ENCODE data around the gene ANKRD22. TPM values are rescaled to one million over a fixed set of nuclear protein-coding genes. Genes with fewer than 3 reads are reported as not detected.
A peak's percentile ranks its signal among the peaks of the same experiment; 100 is the strongest.

Gene ANKRD22
- total and polyA plus RNA-seq, 2 donors from 2014 or later, result 3.6 to 6.5 TPM

DNA sequence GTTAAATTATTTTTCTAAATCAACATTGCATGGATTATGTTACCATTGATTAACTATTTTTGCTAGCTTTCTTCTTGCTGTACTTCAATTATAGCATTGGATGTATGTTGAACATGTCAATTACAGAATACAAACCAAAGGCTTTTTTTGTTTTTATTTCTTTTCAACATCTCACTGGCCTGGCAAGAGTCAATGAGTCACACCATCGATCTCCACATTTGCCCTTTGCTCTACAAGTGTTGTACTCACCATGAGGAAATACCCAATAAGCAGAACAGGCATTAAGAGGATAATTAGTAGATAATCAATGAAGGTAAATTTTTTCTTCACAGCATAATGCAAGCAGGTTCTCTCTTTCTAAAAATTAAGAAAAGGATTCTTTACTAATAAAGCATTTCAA, 23.3 kb downstream of the ANKRD22 start:
- DNase-seq, result no peak
- Histone ChIP-seq H3K9ac (ENCODE audit: low read length in 3 of 3) (no peak overlapping the region), H3K27me3 (ENCODE audit: control insufficient read depth, insufficient read depth, low read length) (no peaks in the 10 kb centered on the region), H3K9me3 (ENCODE audit: control insufficient read depth in 2 of 3, insufficient read depth in 1 of 3, low read length in 3 of 3) (no peaks in the 10 kb centered on the region), H3K27ac (ENCODE audit: low read depth in 2 of 2, low read length in 2 of 2) (no peak overlapping the region), H3K36me3 (ENCODE audit: control insufficient read depth in 2 of 3, insufficient read depth in 3 of 3, low read length in 3 of 3) (no peaks in the 10 kb centered on the region), H3K4me3 (ENCODE audit: low read length in 3 of 3) (no peak overlapping the region), H3K4me1 (ENCODE audit: control insufficient read depth in 2 of 3, insufficient read depth in 2 of 3, low read depth in 1 of 3, low read length in 3 of 3) (no peaks in the 10 kb centered on the region)
- TF ChIP-seq, protein P1, sequence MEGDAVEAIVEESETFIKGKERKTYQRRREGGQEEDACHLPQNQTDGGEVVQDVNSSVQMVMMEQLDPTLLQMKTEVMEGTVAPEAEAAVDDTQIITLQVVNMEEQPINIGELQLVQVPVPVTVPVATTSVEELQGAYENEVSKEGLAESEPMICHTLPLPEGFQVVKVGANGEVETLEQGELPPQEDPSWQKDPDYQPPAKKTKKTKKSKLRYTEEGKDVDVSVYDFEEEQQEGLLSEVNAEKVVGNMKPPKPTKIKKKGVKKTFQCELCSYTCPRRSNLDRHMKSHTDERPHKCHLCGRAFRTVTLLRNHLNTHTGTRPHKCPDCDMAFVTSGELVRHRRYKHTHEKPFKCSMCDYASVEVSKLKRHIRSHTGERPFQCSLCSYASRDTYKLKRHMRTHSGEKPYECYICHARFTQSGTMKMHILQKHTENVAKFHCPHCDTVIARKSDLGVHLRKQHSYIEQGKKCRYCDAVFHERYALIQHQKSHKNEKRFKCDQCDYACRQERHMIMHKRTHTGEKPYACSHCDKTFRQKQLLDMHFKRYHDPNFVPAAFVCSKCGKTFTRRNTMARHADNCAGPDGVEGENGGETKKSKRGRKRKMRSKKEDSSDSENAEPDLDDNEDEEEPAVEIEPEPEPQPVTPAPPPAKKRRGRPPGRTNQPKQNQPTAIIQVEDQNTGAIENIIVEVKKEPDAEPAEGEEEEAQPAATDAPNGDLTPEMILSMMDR (IDR thresholded peaks at IDR 0.05; ENCODE audit: borderline replicate concordance, extremely low read depth, insufficient read depth), result no peak
- FAIRE-seq, result no peak
- intact Hi-C loops (cut with DNase I), result no loop called here

DNA sequence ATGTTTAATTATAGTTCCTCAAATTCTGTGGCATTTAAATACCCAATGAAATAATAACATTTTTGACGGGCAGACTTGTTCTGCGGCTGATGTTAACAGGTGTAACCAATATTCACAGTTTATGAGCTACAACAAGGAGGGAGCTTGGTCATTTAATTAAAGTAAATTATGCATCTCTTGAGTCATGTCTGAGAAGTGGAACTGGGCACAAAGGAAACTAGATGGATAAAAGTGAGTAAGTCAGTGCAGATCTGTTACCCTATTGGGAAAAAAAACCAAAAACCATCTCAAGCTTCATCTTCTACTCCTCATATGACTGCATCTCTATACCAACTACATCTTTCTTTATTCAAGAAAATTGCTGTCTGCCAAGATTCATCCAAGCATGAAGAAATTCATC, 24.0 kb downstream of the ANKRD22 start:
- H3K27ac ChIP-seq (ENCODE audit: low read depth in 2 of 2, low read length in 2 of 2), result no peak overlapping the region
- no peak for FAIRE-seq
- TF ChIP-seq, protein P1 (IDR thresholded peaks at IDR 0.05; ENCODE audit: borderline replicate concordance, extremely low read depth, insufficient read depth), result no peak
- intact Hi-C loops (cut with DNase I), result no loop called here
- no peaks in the 10 kb centered on the region for H3K27me3 ChIP-seq (ENCODE audit: control insufficient read depth, insufficient read depth, low read length)
- no peak for DNase-seq
- H3K9me3 ChIP-seq (ENCODE audit: control insufficient read depth in 2 of 3, insufficient read depth in 1 of 3, low read length in 3 of 3), result no peaks in the 10 kb centered on the region
- H3K9ac ChIP-seq (ENCODE audit: low read length in 3 of 3), result no peak overlapping the region
- no peaks in the 10 kb centered on the region for H3K4me1 ChIP-seq (ENCODE audit: control insufficient read depth in 2 of 3, insufficient read depth in 2 of 3, low read depth in 1 of 3, low read length in 3 of 3)
- no peak overlapping the region for H3K4me3 ChIP-seq (ENCODE audit: low read length in 3 of 3)
- no peaks in the 10 kb centered on the region for H3K36me3 ChIP-seq (ENCODE audit: control insufficient read depth in 2 of 3, insufficient read depth in 3 of 3, low read length in 3 of 3)

DNA sequence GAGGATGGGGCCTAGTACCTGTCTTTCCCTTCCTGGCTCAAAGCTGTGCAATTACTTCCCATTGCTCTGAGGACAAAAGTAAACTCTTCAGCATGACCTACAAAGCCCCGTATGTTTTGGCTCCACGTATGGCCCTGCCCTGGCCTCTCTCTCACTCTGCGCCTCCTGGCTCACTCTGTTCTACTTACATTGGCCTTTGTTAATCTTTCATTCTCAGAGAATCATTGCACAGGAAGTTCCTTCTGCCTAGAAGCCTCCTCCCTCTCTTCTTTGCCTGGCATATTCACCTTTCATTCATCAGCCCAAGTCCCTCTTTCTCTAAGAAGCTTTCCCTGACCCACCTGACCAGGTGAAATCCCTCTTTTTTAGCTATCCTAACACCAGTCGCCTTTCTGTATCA, 25.3 kb downstream of the ANKRD22 start:
- DNase-seq, result no peak
- Histone ChIP-seq H3K9ac (ENCODE audit: low read length in 3 of 3) (no peak overlapping the region), H3K36me3 (ENCODE audit: control insufficient read depth in 2 of 3, insufficient read depth in 3 of 3, low read length in 3 of 3) (no peaks in the 10 kb centered on the region), H3K27me3 (ENCODE audit: control insufficient read depth, insufficient read depth, low read length) (no peaks in the 10 kb centered on the region), H3K4me1 (ENCODE audit: control insufficient read depth in 2 of 3, insufficient read depth in 2 of 3, low read depth in 1 of 3, low read length in 3 of 3) (no peaks in the 10 kb centered on the region), H3K9me3 (ENCODE audit: control insufficient read depth in 2 of 3, insufficient read depth in 1 of 3, low read length in 3 of 3) (no peaks in the 10 kb centered on the region), H3K4me3 (ENCODE audit: low read length in 3 of 3) (no peak overlapping the region), H3K27ac (ENCODE audit: low read depth in 2 of 2, low read length in 2 of 2) (no peak overlapping the region)
- intact Hi-C loops (cut with DNase I), result no loop called here
- FAIRE-seq, result no peak
- TF ChIP-seq, protein P1 (IDR thresholded peaks at IDR 0.05; ENCODE audit: borderline replicate concordance, extremely low read depth, insufficient read depth), result no peak

DNA sequence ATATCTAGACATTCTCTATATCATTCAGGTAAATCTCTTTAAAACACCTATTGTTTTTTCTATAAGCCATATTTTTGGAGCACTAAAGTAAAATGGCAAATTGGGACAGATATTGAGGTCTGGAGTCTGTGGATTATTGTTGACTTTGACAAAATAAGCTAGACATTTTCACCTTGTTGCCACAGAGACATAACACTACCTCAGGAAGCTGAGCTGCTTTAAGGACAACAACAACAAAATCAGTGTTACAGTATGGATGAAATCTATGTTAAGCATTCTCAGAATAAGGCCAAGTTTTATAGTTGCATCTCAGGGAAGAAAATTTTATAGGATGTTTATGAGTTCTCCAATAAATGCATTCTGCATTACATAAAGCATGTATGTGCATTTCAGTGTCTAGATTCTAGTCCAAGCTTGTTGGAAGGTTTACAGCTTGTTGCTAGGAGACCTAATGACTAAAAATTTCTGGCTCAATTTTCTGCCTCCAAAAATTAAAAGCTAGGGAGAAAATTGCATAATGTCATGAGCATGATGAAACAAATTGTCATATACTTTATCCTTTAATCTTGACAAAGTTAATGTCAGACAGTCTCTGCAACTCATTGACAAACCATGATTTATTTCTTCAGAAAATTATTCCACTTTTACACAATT, 30.8 kb downstream of the ANKRD22 start:
- Histone ChIP-seq H3K27ac (ENCODE audit: low read depth in 2 of 2, low read length in 2 of 2) (no peak overlapping the region), H3K27me3 (ENCODE audit: control insufficient read depth, insufficient read depth, low read length) (no peaks in the 10 kb centered on the region), H3K36me3 (ENCODE audit: control insufficient read depth in 2 of 3, insufficient read depth in 3 of 3, low read length in 3 of 3) (no peaks in the 10 kb centered on the region), H3K9me3 (ENCODE audit: control insufficient read depth in 2 of 3, insufficient read depth in 1 of 3, low read length in 3 of 3) (no peaks in the 10 kb centered on the region), H3K4me3 (ENCODE audit: low read length in 3 of 3) (no peak overlapping the region), H3K9ac (ENCODE audit: low read length in 3 of 3) (no peak overlapping the region), H3K4me1 (ENCODE audit: control insufficient read depth in 2 of 3, insufficient read depth in 2 of 3, low read depth in 1 of 3, low read length in 3 of 3) (no peaks in the 10 kb centered on the region)
- DNase-seq, result peak in 2 of 5 donors; percentile 30 to 73
- TF ChIP-seq, protein P1 (IDR thresholded peaks at IDR 0.05; ENCODE audit: borderline replicate concordance, extremely low read depth, insufficient read depth), result no peak
- intact Hi-C loops (cut with DNase I), result no loop called here
- FAIRE-seq, result no peak

All from kidney (tissue), 14 donors.